ENCODE results near the gene ZNF804A.

GRCh38 chr2:184734338-184734737 lies 136.0 kb downstream of the ZNF804A start:
- no peak for TF ChIP-seq CTCF (IDR thresholded peaks at IDR 0.05)
- TF ChIP-seq POLR2A (IDR thresholded peaks at IDR 0.05), result no peak

Data from lower leg skin (tissue), 3 donors.